Measurements from ENCODE around the gene CGNL1.

CGNL1 gene

DNA sequence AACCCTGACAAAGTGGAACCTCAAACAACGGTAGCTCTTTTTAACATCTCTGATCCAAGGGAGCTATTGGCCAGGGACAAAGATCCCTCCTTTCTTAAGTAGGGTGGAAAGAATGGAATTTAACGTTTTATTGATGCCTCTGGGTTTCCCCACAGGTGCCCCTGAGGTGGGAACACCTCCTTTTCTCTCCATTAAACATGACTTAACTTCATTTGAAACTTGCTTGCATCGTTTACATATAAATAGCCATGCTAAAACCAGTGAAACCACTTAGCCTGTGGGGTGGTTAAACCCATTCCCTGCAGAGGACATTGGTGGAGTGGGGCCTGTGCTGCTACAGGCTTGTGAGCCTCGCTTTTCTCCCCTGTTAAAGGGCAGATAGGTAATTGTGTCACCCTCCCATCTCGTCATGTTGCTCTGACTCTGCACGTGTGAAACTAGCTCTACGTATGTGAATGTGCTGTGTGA, 9.7 kb downstream of the CGNL1 start:
- Histone ChIP-seq H3K4me3 (replicated peaks; ENCODE audit: low read depth, low read length) (no peak overlapping the region), H3K36me3 (ENCODE audit: control insufficient read depth, insufficient read depth, low read length) (no peaks in the 10 kb centered on the region), H3K27me3 (replicated peaks; ENCODE audit: control insufficient read depth, insufficient read depth, low read length) (no peaks in the 10 kb centered on the region)
- DNase-seq (ENCODE audit: extremely low read depth, insufficient read length), result no peak
- TF ChIP-seq, protein P1, sequence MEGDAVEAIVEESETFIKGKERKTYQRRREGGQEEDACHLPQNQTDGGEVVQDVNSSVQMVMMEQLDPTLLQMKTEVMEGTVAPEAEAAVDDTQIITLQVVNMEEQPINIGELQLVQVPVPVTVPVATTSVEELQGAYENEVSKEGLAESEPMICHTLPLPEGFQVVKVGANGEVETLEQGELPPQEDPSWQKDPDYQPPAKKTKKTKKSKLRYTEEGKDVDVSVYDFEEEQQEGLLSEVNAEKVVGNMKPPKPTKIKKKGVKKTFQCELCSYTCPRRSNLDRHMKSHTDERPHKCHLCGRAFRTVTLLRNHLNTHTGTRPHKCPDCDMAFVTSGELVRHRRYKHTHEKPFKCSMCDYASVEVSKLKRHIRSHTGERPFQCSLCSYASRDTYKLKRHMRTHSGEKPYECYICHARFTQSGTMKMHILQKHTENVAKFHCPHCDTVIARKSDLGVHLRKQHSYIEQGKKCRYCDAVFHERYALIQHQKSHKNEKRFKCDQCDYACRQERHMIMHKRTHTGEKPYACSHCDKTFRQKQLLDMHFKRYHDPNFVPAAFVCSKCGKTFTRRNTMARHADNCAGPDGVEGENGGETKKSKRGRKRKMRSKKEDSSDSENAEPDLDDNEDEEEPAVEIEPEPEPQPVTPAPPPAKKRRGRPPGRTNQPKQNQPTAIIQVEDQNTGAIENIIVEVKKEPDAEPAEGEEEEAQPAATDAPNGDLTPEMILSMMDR (IDR thresholded peaks at IDR 0.05; ENCODE audit: insufficient read depth, low read length, poor library complexity, severe bottlenecking), result no peak

DNA sequence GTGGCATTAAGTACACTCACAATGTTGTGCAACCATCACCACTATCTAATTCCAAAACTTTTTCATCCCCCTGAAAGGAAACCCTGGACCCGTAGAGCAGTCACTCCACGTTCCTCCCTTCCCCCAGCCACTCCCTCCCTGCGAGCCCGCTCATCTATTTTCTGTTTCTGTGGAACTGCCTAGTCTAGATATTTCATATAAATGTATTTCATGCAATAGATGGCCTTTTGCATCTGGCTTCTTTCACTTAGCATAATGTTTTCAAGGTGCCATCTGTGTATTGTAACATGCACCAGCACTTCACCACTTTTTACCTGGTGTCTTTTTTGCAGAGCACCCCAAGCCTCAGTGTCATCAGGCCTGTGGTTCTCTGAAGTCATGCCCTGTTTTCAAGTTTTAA, 10.7 kb downstream of the CGNL1 start:
- TF ChIP-seq, protein P1 (IDR thresholded peaks at IDR 0.05; ENCODE audit: insufficient read depth, low read length, poor library complexity, severe bottlenecking), result no peak
- DNase-seq (ENCODE audit: extremely low read depth, insufficient read length), result no peak
- Histone ChIP-seq H3K4me3 (replicated peaks; ENCODE audit: low read depth, low read length) (no peak overlapping the region), H3K27me3 (replicated peaks; ENCODE audit: control insufficient read depth, insufficient read depth, low read length) (no peaks in the 10 kb centered on the region), H3K36me3 (ENCODE audit: control insufficient read depth, insufficient read depth, low read length) (no peaks in the 10 kb centered on the region)

DNA sequence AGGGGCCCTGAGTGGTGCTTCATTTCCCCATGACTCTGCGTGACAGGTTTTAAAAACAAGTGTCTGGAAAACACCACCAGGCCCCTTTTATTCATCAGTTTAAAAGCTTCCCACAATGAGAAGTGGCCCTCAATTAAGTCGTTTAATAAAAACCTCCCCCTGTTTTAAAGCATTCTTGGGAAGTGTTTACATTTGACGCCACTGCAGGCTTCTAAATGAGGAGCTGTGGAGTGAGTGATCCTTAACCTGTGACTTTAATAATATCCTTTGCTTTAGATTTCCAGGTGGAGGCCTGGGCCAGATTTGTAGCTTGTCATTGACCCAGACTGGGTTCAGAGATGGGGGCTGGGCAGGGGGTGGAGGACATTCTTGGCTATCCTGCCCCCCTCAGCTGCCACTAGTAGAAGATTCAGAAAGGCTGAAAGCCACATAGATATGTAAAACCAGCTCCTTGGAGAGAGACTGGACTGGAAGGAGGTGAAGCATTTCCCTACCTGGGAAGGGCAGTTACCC, 11.3 kb downstream of the CGNL1 start:
- TF ChIP-seq, protein P1 (IDR thresholded peaks at IDR 0.05; ENCODE audit: insufficient read depth, low read length, poor library complexity, severe bottlenecking), result no peak
- H3K4me3 ChIP-seq (replicated peaks; ENCODE audit: low read depth, low read length), result no peak overlapping the region
- no peaks in the 10 kb centered on the region for H3K27me3 ChIP-seq (replicated peaks; ENCODE audit: control insufficient read depth, insufficient read depth, low read length)
- DNase-seq (ENCODE audit: extremely low read depth, insufficient read length), result no peak
- H3K36me3 ChIP-seq (ENCODE audit: control insufficient read depth, insufficient read depth, low read length), result no peaks in the 10 kb centered on the region

DNA sequence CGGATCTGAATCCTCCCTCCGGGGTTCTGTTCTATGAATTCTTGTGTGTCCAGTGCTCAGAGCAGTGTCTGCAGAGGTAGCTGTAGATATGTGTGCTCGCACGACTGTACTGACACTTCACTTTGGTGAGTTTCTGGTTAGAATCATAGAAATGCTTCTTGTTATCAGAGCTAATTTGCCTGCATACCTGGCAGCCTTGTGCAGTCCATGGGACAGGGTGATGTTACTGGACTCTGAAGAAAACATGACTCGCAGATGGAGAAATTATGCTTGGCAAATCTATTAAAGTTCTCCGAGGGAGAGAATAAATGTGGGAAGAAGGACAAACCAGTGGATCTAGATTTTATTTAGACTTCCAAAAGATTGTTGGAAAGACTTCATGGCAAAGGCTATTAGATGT, 12.2 kb downstream of the CGNL1 start:
- TF ChIP-seq, protein P1 (IDR thresholded peaks at IDR 0.05; ENCODE audit: insufficient read depth, low read length, poor library complexity, severe bottlenecking), result no peak
- DNase-seq (ENCODE audit: extremely low read depth, insufficient read length), result no peak

GRCh38 chr15:57389991-57390390, 13.7 kb downstream of the CGNL1 start:
- H3K4me3 ChIP-seq (replicated peaks; ENCODE audit: low read depth, low read length), result no peak overlapping the region
- no peaks in the 10 kb centered on the region for H3K27me3 ChIP-seq (replicated peaks; ENCODE audit: control insufficient read depth, insufficient read depth, low read length)
- DNase-seq (ENCODE audit: extremely low read depth, insufficient read length), result no peak
- H3K36me3 ChIP-seq (ENCODE audit: control insufficient read depth, insufficient read depth, low read length), result no peaks in the 10 kb centered on the region
- TF ChIP-seq, protein P1 (IDR thresholded peaks at IDR 0.05; ENCODE audit: insufficient read depth, low read length, poor library complexity, severe bottlenecking), result no peak

More for the DNA sequence above, 12.2 kb downstream of the CGNL1 start:
- Histone ChIP-seq H3K27me3 (replicated peaks; ENCODE audit: control insufficient read depth, insufficient read depth, low read length) (no peaks in the 10 kb centered on the region), H3K36me3 (ENCODE audit: control insufficient read depth, insufficient read depth, low read length) (no peaks in the 10 kb centered on the region), H3K4me3 (replicated peaks; ENCODE audit: low read depth, low read length) (no peak overlapping the region)

GRCh38 chr15:57390583-57390982, 14.3 kb downstream of the CGNL1 start:
- no peak for DNase-seq (ENCODE audit: extremely low read depth, insufficient read length)
- TF ChIP-seq, protein P1 (IDR thresholded peaks at IDR 0.05; ENCODE audit: insufficient read depth, low read length, poor library complexity, severe bottlenecking), result no peak
- Histone ChIP-seq H3K36me3 (ENCODE audit: control insufficient read depth, insufficient read depth, low read length) (no peaks in the 10 kb centered on the region), H3K27me3 (replicated peaks; ENCODE audit: control insufficient read depth, insufficient read depth, low read length) (no peaks in the 10 kb centered on the region), H3K4me3 (replicated peaks; ENCODE audit: low read depth, low read length) (no peak overlapping the region)
